Hippocampal formation (tissue), 2 donors: ENCODE results near the gene VASH2.
"Not testable (repeated sequence)": the region's sequence is repeated elsewhere in the genome, so short reads cannot be mapped to it uniquely, and the experiment has no call there.

Experiments used
- DNase-seq, 2 donors: peaks; one replicate each; lab custom pipeline; 2025; lab: John Stamatoyannopoulos, UW

Gene VASH2

GRCh38 chr1:212957546-212957945 is 7.2 kb downstream of the VASH2 start:
- DNase-seq: no peak

GRCh38 chr1:212958175-212958574 is 7.8 kb downstream of the VASH2 start:
- no peak for DNase-seq

- DNase-seq: no peak
Measured at GRCh38 chr1:212959266-212960220, 9.2 kb downstream of the VASH2 start.

GRCh38 chr1:212960932-212961331 is 10.6 kb downstream of the VASH2 start:
- DNase-seq: no peak

GRCh38 chr1:212962509-212962908 is 12.2 kb downstream of the VASH2 start:
- DNase-seq: no peak

- no peak for DNase-seq
Measured at GRCh38 chr1:212964102-212964501, 13.8 kb downstream of the VASH2 start.

GRCh38 chr1:212964993-212965392 is 14.7 kb downstream of the VASH2 start:
- not testable (repeated sequence) for DNase-seq

- DNase-seq: no peak
Measured at GRCh38 chr1:212966616-212967015, 16.3 kb downstream of the VASH2 start.

GRCh38 chr1:212967801-212968200 is 17.5 kb downstream of the VASH2 start:
- DNase-seq: no peak

- DNase-seq: no peak
Measured at GRCh38 chr1:212968368-212968863, 18.1 kb downstream of the VASH2 start.

GRCh38 chr1:212970085-212970484 is 19.7 kb downstream of the VASH2 start:
- DNase-seq: no peak

GRCh38 chr1:212971312-212971711 is 21.0 kb downstream of the VASH2 start:
- no peak for DNase-seq

- no peak for DNase-seq
Measured at GRCh38 chr1:212973426-212973825, 23.1 kb downstream of the VASH2 start.

GRCh38 chr1:212973899-212974298 is 23.6 kb downstream of the VASH2 start:
- no peak for DNase-seq

- no peak for DNase-seq
Measured at GRCh38 chr1:212974711-212975110, 24.4 kb downstream of the VASH2 start.

- no peak for DNase-seq
Measured at GRCh38 chr1:212975111-212975918, 25.0 kb downstream of the VASH2 start.

- no peak for DNase-seq
Measured at GRCh38 chr1:212976586-212976985, 26.2 kb downstream of the VASH2 start.

GRCh38 chr1:212977781-212978645 is 27.7 kb downstream of the VASH2 start:
- DNase-seq: no peak

- no peak for DNase-seq
Measured at GRCh38 chr1:212979340-212980122, 29.2 kb downstream of the VASH2 start.

- no peak for DNase-seq
Measured at GRCh38 chr1:212980123-212980785, 29.9 kb downstream of the VASH2 start.
